ENCODE data around the gene RPL22.

The RPL22 gene

DNA sequence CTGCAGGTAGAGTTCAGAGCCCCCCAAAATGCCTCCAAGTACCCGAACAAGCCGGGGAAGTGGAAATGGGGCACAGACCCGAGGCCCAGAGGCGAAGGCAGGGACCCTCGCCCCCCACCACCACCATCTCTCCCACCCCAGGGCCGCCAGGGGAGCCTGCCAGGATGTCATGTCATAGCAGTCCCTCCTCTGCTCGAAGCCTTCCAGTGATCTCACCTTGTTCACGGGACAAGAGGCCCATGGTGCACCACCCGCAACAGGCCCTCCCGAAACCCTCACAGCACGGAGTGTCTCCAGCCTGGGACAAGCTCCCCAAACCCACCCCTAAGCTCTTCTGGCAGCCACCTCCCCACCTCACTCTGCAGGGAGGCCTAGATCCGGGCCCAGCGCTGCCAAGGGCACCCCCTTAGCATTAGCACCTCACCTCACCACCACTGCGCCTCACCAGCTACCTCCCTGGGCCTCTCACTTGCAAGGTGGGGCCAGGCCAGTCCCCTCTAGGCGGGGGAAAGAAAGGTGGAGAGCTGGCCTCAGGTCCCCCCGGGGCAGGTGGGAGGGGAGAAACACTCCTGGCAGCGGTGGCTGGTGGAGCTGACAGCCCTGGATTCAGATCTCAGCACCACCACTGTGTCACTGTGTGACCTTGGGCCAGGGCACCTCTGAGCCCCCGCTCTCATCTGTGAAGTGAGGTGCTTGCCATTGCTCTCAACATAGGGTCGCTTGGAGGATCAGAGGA, 32.6 kb downstream of the RPL22 start:
- Mint-ChIP-seq H3K4me3 (no peak overlapping the region), H3K9me3 (no peaks in the 10 kb centered on the region), H3K27me3 (peaks cover 51% of the 10 kb centered on the region), H3K4me1 (no peaks in the 10 kb centered on the region), H3K36me3 (no peaks in the 10 kb centered on the region), H3K27ac (no peak overlapping the region)
- DNase-seq = no peak
- CTCF ChIA-PET = no interaction called here

DNA sequence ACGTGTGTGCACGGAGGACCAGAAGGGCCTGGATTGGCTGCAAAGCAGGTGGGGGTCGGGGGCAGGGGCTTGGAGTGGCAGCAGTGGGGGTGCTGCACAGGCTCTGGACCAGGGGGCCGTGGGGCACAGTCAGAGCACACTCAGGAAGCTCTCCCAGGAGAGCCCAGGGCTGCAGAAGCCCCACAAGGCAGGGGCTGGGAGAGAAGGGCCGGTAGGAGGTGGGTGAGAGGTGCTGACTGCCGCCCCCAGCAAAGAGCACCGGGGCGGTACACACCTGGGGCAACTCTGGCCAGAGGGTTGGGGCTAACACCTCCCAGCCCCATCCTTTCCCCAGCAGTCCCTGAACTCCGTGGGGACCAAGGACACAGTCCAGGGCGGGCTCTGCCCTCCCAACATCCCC, 33.2 kb downstream of the RPL22 start:
- no peak for DNase-seq
- no peaks in the 10 kb centered on the region for H3K9me3 Mint-ChIP-seq
- CTCF ChIA-PET = no interaction called here
- no peak overlapping the region for H3K4me3 Mint-ChIP-seq
- H3K27me3 Mint-ChIP-seq = peaks cover 51% of the 10 kb centered on the region
- no peaks in the 10 kb centered on the region for H3K4me1 Mint-ChIP-seq
- no peak overlapping the region for H3K27ac Mint-ChIP-seq
- no peaks in the 10 kb centered on the region for H3K36me3 Mint-ChIP-seq

DNA sequence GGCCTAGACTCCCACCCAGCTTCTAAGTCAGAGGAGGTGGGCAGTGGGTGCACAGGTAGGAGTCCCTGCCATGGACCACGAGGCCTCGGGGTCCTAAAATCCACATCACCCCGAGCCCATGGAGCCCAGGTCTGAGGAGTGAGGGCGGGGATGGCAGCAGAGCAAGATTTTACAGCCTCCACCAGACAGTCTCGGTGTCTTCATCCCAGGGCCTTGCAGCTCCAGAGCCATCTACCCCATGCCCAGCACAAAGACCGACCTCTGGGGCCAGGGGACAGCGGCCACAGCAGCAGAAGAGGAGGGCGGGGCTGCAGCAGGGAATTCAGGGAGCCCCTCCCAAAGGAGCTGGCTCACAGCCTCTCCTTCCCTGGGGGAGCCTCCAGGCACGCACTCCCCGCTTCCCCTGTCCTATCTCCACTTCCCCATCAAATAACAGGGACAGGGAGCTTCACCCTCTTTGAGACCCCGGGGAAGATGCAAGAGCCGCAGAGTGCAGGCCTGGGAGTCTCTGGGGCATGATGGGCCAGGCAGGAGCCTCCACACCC, 33.9 kb downstream of the RPL22 start:
- Mint-ChIP-seq H3K27me3 (peaks cover 55% of the 10 kb centered on the region), H3K4me1 (no peaks in the 10 kb centered on the region), H3K9me3 (no peaks in the 10 kb centered on the region), H3K36me3 (no peaks in the 10 kb centered on the region), H3K27ac (no peak overlapping the region), H3K4me3 (no peak overlapping the region)
- CTCF ChIA-PET = no interaction called here
- no peak for DNase-seq

DNA sequence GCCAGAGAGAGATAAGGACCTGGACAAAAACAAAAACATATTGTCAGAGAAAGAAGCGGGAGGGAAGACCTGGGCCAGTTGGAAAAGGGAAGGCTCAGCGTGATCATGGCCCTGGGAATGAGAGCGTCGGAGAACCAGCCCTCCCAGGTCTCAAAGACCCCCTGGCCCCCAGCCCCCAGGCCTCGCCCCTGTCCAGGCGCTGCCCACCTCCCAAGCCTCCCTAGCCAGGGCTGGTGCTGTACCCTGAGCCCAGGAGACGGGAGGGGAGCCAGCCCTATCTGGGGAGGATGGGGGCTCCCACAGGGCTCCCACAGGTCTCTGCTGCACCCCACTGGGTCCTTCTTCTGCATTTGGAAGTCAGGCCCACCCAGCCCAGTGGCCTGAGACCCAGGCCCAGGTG, 34.4 kb downstream of the RPL22 start:
- H3K9me3 Mint-ChIP-seq = no peaks in the 10 kb centered on the region
- H3K27me3 Mint-ChIP-seq = peaks cover 55% of the 10 kb centered on the region
- H3K4me3 Mint-ChIP-seq = no peak overlapping the region
- H3K27ac Mint-ChIP-seq = no peak overlapping the region
- CTCF ChIA-PET = no interaction called here
- H3K4me1 Mint-ChIP-seq = no peaks in the 10 kb centered on the region
- H3K36me3 Mint-ChIP-seq = no peaks in the 10 kb centered on the region
- DNase-seq = no peak

DNA sequence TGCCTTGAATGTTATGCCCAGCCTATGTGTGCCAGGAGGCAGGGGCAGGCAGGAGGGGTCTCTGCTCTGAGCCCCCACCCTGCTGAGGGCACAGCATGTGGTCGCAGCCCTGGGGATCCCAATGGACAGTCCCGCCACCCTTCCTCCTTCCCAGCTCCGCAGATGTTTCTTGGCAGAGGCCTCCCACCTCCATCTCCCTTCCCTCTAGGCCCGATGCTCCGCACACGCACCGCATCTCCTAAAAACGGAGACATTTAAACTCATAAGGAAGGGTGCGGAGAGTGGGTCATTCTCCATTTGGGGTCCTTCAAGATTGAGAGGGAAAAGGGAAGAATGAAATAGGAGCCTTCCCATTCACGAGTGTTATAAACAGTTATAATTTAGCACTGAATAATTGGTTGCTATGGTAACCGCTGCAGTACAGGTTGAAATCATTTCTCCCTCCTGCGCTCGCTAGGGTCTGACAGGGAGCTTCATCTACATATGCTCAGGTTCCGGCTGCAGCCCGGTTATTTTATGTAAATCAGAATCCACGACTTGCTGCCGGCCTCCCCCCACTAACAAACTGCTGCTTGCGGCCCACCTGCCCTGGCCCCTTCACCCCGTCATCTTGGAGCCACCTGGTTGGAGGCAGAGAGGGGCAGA, 35.3 kb downstream of the RPL22 start:
- Mint-ChIP-seq H3K4me1 (no peaks in the 10 kb centered on the region), H3K27ac (no peak overlapping the region), H3K9me3 (no peaks in the 10 kb centered on the region), H3K4me3 (no peak overlapping the region), H3K27me3 (peaks cover 55% of the 10 kb centered on the region), H3K36me3 (no peaks in the 10 kb centered on the region)
- no peak for DNase-seq
- CTCF ChIA-PET = no interaction called here

DNA sequence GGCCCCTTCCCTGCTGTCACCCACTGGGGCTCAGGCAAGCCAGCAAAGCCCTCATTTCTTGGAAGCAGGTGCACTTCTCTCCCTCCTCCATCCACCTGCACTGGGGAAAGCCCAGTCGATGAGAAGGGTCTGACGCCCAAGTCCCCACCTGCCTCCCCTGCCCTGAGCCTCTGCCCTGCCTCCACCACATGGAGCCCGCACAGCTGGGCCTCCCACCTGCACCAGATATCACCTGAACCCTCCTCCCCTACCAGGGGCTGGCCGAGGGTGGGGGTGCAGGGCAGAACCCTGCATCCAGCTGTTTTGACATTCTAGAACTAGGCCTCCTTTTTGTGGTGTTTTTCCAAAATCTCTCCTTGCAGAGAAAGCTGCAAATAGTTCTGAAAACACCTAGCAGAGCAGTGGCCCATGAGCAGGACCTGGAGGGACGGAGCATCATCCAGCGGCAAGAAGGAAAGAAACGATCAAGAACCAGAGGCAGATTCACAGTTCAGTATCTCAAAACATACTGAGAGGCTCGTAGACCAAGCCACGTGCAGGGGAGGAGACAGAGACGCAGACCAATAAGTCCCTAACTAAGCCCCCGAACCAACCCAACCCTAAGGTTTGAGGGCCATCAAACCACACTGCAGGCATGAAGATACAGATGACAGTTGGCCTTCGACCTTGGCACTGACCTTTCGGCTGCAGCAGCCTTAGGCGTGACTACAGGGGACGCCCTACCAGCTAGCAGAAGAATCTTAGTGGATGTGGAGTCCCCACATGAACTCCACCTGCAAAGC, 36.0 kb downstream of the RPL22 start:
- H3K27me3 Mint-ChIP-seq = peaks cover 48% of the 10 kb centered on the region
- no peak overlapping the region for H3K27ac Mint-ChIP-seq
- no peak for DNase-seq
- no peaks in the 10 kb centered on the region for H3K36me3 Mint-ChIP-seq
- H3K4me3 Mint-ChIP-seq = no peak overlapping the region
- H3K4me1 Mint-ChIP-seq = no peaks in the 10 kb centered on the region
- CTCF ChIA-PET = no interaction called here
- no peaks in the 10 kb centered on the region for H3K9me3 Mint-ChIP-seq

DNA sequence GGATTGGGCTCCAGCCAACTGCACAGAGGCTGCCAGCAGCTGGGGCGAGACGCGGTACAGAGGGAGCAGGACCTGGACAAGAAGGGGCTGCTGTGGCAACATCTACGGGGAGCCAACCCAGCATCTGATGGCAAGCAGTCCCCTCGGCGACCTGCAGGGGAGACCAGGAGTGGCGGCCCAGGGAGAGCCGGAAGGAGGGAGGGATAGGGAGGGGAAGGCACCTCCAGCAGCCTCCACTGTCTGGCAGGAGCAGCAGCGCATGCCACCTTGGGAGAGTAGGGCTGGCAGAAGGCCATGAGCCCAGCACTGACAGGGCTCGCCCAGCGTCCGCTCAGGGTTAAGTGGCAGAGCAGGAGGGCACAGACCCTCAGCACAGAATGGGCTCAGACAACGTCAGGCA, 36.6 kb downstream of the RPL22 start:
- no peak for DNase-seq
- H3K9me3 Mint-ChIP-seq = no peaks in the 10 kb centered on the region
- CTCF ChIA-PET = no interaction called here

DNA sequence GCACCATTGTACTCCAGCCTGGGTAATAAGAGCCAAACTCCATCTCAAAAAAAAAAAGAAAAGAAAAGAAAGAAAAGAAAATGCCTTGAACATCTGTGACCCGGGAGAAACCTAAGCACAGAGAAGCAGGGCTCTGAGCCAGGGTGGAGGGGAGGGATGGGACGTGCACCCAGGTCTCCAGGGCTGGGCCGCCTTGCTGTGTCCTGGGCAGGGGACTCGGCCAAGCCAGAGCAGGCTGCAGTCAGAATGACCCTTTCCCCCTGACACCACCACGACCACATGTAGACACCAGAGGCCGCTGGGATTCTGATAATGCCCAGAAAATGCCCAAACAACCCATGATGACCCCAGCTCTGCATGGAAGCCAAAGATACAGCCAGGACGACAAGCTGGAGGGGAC, 37.1 kb downstream of the RPL22 start:
- H3K4me3 Mint-ChIP-seq = no peak overlapping the region
- no peak overlapping the region for H3K27ac Mint-ChIP-seq
- CTCF ChIA-PET = no interaction called here
- no peaks in the 10 kb centered on the region for H3K9me3 Mint-ChIP-seq
- DNase-seq = no peak
- no peaks in the 10 kb centered on the region for H3K36me3 Mint-ChIP-seq
- no peaks in the 10 kb centered on the region for H3K4me1 Mint-ChIP-seq
- H3K27me3 Mint-ChIP-seq = peaks cover 51% of the 10 kb centered on the region

More for the DNA sequence above, 36.6 kb downstream of the RPL22 start:
- no peak overlapping the region for H3K27ac Mint-ChIP-seq
- H3K4me3 Mint-ChIP-seq = no peak overlapping the region
- peaks cover 48% of the 10 kb centered on the region for H3K27me3 Mint-ChIP-seq
- no peaks in the 10 kb centered on the region for H3K36me3 Mint-ChIP-seq
- no peaks in the 10 kb centered on the region for H3K4me1 Mint-ChIP-seq

DNA sequence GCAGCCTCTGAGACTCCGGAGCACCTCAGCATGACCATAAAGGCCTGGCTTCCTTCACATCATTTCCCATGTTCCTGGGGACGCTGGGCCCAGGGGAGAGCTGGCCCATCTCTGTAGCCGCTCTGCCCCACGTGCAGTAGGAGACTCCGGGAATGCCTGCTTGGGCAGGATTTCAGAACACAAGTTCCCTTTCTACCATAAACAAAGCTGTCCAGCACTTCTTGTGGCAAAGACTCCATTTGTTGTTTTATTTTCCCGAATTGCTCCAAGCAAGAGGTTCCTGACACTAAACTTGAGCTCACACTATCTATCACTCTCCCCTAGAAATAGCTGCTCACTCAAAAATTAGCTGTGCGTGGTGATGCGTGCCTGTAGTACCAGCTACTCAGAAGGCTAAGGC, 41.2 kb downstream of the RPL22 start:
- DNase-seq = no peak
- Mint-ChIP-seq H3K27me3 (peaks cover 33% of the 10 kb centered on the region), H3K36me3 (no peaks in the 10 kb centered on the region), H3K9me3 (no peaks in the 10 kb centered on the region), H3K4me1 (no peaks in the 10 kb centered on the region), H3K27ac (no peak overlapping the region), H3K4me3 (no peak overlapping the region)
- CTCF ChIA-PET = no interaction called here

DNA sequence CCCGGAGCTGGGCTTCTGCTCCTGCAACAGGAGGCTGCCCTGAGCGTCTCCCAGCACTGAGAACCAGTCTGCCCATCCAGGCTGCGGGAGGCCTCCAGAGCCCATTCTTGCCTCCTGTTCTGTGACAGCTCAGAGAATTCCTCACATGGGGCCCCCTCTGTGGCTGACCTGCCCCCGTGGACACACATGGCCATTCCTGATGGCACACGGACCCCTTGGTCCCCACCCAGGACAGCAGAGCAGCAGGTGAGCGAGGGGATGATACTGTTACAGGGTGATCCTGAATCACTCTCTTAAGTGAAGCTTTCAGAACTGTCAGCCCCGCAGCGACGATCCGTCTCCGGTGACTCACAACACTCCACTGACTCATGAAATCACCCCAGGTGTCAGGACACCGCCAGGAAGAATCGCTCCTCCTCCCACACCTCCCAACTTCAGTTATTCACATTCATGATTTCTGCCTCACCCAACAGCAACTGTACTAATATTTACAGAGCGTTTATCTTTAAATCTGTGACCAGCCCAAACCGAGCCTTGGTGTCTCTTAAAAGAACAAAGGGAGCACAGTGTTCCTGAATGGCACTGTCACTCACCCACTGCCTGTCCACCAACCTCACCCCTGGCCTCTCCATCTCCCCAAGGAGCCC, 41.7 kb downstream of the RPL22 start:
- Mint-ChIP-seq H3K36me3 (no peaks in the 10 kb centered on the region), H3K27me3 (peaks cover 31% of the 10 kb centered on the region), H3K9me3 (no peaks in the 10 kb centered on the region), H3K27ac (no peak overlapping the region), H3K4me1 (no peaks in the 10 kb centered on the region), H3K4me3 (no peak overlapping the region)
- no peak for DNase-seq
- CTCF ChIA-PET = no interaction called here

DNA sequence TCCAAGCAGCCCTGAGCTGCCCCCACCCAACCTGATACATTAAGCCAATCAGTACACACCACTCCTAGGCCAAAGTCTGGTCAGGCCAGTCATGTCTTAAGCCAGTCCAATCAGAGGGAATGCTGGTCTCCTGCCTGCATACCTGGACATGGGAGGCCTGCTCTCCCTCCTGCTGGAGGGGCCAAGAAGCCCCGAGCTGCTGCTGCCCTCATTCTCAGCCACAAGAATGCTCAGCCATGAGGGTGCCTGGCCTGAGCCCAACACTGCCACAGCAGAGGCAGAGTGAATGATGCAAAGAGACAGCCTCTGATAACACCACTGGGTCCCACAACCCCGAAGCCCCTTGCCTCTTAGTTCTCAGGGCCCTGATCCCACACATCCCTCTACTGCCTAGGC, 42.3 kb downstream of the RPL22 start:
- peaks cover 35% of the 10 kb centered on the region for H3K27me3 Mint-ChIP-seq
- no peak overlapping the region for H3K4me3 Mint-ChIP-seq
- no peaks in the 10 kb centered on the region for H3K4me1 Mint-ChIP-seq
- H3K36me3 Mint-ChIP-seq = no peaks in the 10 kb centered on the region
- H3K27ac Mint-ChIP-seq = no peak overlapping the region
- H3K9me3 Mint-ChIP-seq = no peaks in the 10 kb centered on the region
- CTCF ChIA-PET = no interaction called here
- DNase-seq = no peak

DNA sequence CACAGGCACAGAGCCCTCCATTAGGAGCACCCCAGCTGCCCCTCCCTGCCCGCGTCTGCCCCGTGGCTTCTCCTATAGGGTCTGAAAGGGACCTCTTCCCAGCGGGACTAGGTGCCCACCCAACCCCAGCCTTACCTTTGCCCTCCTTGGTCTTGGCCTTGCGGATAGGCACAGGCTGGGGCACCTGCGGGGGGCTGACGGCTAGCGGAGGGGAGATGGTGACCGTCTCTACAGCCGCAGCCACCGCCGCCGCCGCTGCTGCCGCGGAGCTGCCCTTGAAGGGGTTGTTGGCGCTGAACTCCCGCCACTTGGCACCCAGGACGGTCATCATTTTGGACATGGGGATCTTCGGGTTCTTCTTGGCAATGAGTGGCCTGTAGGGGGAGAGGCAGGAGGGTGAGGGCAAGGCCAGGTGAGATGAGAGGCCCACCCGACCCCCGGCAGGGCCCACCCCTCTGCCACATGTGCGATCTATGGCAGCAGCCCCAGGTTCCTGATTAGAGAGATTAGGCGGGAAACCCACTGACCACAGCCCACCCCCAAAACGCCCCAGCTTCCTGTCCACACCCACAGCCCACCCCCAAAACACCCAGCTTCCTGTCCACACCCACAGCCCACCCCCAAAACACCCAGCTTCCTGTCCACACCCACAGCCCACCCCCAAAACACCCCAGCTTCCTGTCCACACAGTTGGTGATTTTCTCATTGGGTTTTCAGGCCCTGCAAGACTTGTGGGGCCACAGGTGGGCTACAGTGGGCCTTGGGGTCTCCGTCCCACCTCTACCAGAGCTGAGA, 44.7 kb downstream of the RPL22 start:
- H3K4me3 Mint-ChIP-seq = no peak overlapping the region

DNA sequence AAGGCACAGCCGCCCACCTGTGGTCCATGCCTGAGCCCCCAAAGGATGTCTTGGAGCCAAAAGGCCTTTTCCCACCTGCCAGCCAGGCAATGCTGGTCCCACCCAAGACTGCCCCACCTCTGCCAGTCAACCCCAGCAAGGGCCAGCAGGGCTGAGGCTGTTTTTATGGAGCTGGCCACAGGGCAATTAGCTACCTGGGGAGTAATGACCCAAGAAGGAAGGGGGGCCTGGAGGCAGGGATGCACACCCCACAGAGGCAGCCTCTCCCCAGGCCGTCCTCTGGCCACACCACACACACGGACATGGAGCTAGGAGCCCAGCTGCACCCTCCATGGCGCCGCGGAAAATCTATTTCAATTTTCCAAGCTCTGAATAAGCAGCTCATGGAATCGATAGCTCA, 46.5 kb downstream of the RPL22 start:
- Mint-ChIP-seq H3K4me1 (peaks cover 6% of the 10 kb centered on the region), H3K4me3 (no peak overlapping the region), H3K27me3 (peaks cover 10% of the 10 kb centered on the region), H3K27ac (no peak overlapping the region), H3K36me3 (no peaks in the 10 kb centered on the region), H3K9me3 (no peaks in the 10 kb centered on the region)
- CTCF ChIA-PET = no interaction called here
- no peak for DNase-seq

More for the DNA sequence above, 44.7 kb downstream of the RPL22 start:
- CTCF ChIA-PET = no interaction called here
- Mint-ChIP-seq H3K9me3 (no peaks in the 10 kb centered on the region), H3K27ac (no peak overlapping the region), H3K27me3 (peaks cover 17% of the 10 kb centered on the region), H3K4me1 (no peaks in the 10 kb centered on the region), H3K36me3 (no peaks in the 10 kb centered on the region)
- DNase-seq = no peak

DNA sequence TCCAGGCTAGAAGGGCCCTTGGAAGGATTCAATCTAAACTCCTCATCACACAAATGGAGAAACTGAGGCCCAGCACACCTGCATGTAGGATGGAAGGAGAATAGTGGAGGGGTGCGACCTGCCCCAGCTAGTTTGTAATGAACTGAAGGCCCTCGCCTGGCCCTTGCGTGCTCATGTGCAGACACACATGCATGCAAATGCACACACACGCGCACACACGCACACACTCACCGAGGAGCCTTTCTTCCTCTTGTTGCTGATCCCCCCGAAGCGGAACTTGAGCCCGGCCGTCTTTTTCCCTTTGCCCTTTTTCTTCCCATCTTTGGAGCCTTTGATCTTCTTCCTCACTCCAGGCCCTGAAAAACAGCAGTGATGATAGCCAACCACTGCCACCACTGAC, 47.2 kb downstream of the RPL22 start:
- CTCF ChIA-PET = no interaction called here
- no peaks in the 10 kb centered on the region for H3K9me3 Mint-ChIP-seq
- H3K36me3 Mint-ChIP-seq = no peaks in the 10 kb centered on the region
- H3K27me3 Mint-ChIP-seq = peaks cover 6% of the 10 kb centered on the region
- H3K27ac Mint-ChIP-seq = no peak overlapping the region
- H3K4me1 Mint-ChIP-seq = peaks cover 6% of the 10 kb centered on the region
- DNase-seq = no peak
- no peak overlapping the region for H3K4me3 Mint-ChIP-seq
